HepG2 (cell line): ENCODE data around the gene ATP2B2. TPM values are rescaled to one million over a fixed set of nuclear protein-coding genes. Genes with fewer than 3 reads are reported as not detected.

ENCODE experiments used
- ARID4A ChIP-seq: sonication (generic); formaldehyde crosslinking; IDR thresholded peaks from 2 replicates; pipeline ENCODE4 v1.5.0; 2020; ENCODE audit warnings: mild to moderate bottlenecking, missing genetic modification reagents, borderline replicate concordance
- ETV5 ChIP-seq: IDR thresholded peaks from 2 replicates; pipeline ENCODE4 v1.6.1; 2018; ENCODE audit warnings: missing biosample characterization, missing genetic modification reagents, inconsistent platforms, borderline replicate concordance
- FOXP1 ChIP-seq, 2 experiments: fragments of 450-650 bp in 1 of 2; IDR thresholded peaks; 2 replicates each; pipeline ENCODE4 v1.6.1; 2017 to 2018; ENCODE audit warnings: antibody characterized with exemption in 1 of 2
- GATAD2A ChIP-seq: IDR thresholded peaks from 2 replicates; pipeline ENCODE4 v1.6.1; 2016
- GFI1 ChIP-seq: sonication (generic); formaldehyde crosslinking; IDR thresholded peaks from 2 replicates; pipeline ENCODE4 v1.5.0; 2020; ENCODE audit warnings: missing genetic modification reagents, mild to moderate bottlenecking, borderline replicate concordance
- MAX ChIP-seq: IDR thresholded peaks from 2 replicates; pipeline ENCODE4 v1.6.1; 2012; ENCODE audit warnings: inconsistent platforms
- MLXIP ChIP-seq: sonication (generic); formaldehyde crosslinking; IDR thresholded peaks from 2 replicates; pipeline ENCODE4 v1.9.0; 2021; ENCODE audit warnings: missing genetic modification reagents, borderline replicate concordance
- SALL1 ChIP-seq: sonication (generic); formaldehyde crosslinking; IDR thresholded peaks from 2 replicates; pipeline ENCODE4 v1.8.0; 2022; ENCODE audit warnings: mild to moderate bottlenecking, missing genetic modification reagents
- SOX13 ChIP-seq, 3 experiments: fragments of 450-650 bp in 1 of 3; sonication (generic) in 1 of 3; formaldehyde crosslinking in 1 of 3; IDR thresholded peaks in 2 of 3; conservative IDR thresholded peaks in 1 of 3; 2 replicates each; pipeline versions ENCODE4 v1.5.0 to v1.6.1; 2016 to 2020; ENCODE audit warnings: antibody characterized with exemption in 1 of 3, mild to moderate bottlenecking in 1 of 3, missing compliant biosample characterization in 1 of 3, missing genetic modification reagents in 1 of 3, moderate library complexity in 1 of 3
- SRSF9 ChIP-seq: fragments of 200-400 bp; formaldehyde crosslinking; IDR thresholded peaks from 2 replicates; pipeline ENCODE4 v1.6.1; 2018; ENCODE audit warnings: borderline replicate concordance, mild to moderate bottlenecking, low read depth, low read length; ENCODE audit not compliant: insufficient read depth, poor library complexity, severe bottlenecking
- ZNF451 ChIP-seq: sonication (generic); formaldehyde crosslinking; IDR thresholded peaks from 2 replicates; pipeline ENCODE4 v1.5.0; 2020; ENCODE audit warnings: mild to moderate bottlenecking, missing genetic modification reagents
- ZNF501 ChIP-seq: sonication (generic); formaldehyde crosslinking; IDR thresholded peaks from 2 replicates; pipeline ENCODE4 v1.5.1; 2020; ENCODE audit warnings: mild to moderate bottlenecking, moderate library complexity, missing genetic modification reagents
- ZNF687 ChIP-seq: sonication (generic); formaldehyde crosslinking; IDR thresholded peaks from 2 replicates; pipeline ENCODE4 v1.5.1; 2020; ENCODE audit warnings: mild to moderate bottlenecking, missing genetic modification reagents, moderate library complexity
- ZNF766 ChIP-seq: sonication (generic); formaldehyde crosslinking; IDR thresholded peaks from 2 replicates; pipeline ENCODE4 v1.5.0; 2020; ENCODE audit warnings: missing genetic modification reagents, borderline replicate concordance
- polyA plus RNA-seq, 8 experiments: library from polyadenylated mRNA; depleted of rRNA in 3 of 8; stranded (reverse) in 7 of 8; unstranded in 1 of 8; fragments of >200 nt; fragmentation: Illumina TruSeq in 4 of 8; extraction: Trizol in 4 of 8; gene quantifications; 2 replicates each; pipeline versions ENCODE4 v1.2.1 to v1.2.3, GENCODE V29; 2011 to 2016; ENCODE audit warnings: low read depth in 4 of 8, missing spikeins in 1 of 8, mixed read lengths in 1 of 8; ENCODE audit not compliant: insufficient read depth in 1 of 8
- total RNA-seq, 5 experiments: library from RNA; depleted of rRNA; stranded (reverse); fragments of >200 nt; fragmentation: Illumina TruSeq; extraction: Trizol; gene quantifications; 2 replicates each; pipeline ENCODE4 v1.2.3, GENCODE V29; 2016; ENCODE audit warnings: low read depth in 1 of 5

The ATP2B2 gene
- total and polyA plus RNA-seq, 2 of the 13 experiments (the other 11 are each of a cell fraction or from before 2014, with no cell fraction given), result 1.5 to 2.3 TPM

GRCh38 chr3:10500717-10501663, 4.4 kb downstream of the ATP2B2 start (continued):
- TF ChIP-seq SOX13 (IDR thresholded peaks at IDR 0.05) (no peak), SOX13 (CRISPR knock-in tag; conservative IDR thresholded peaks at IDR 0.05 in 1 of 2, IDR thresholded peaks at IDR 0.05 in 1 of 2) (peak in 1 of 2 experiments; percentile 45; a peak in 1 of 4 replicates), SRSF9 (no peak), MAX (0 out of 2 replicates have a peak, but pooled peaks have one; percentile 11), SALL1 (CRISPR knock-in tag) (peak; percentile 67), ZNF687 (CRISPR knock-in tag) (peak; percentile 64), FOXP1 (IDR thresholded peaks at IDR 0.05) (no peak), FOXP1 (CRISPR knock-in tag; IDR thresholded peaks at IDR 0.05) (0 out of 2 replicates have a peak, but pooled peaks have one; percentile 35), ZNF451 (CRISPR knock-in tag) (0 out of 2 replicates have a peak, but pooled peaks have one; percentile 31), MLXIP (CRISPR knock-in tag) (no peak), ZNF766 (CRISPR knock-in tag) (peak; percentile 27; the same call in 1 of the 2 replicates), GATAD2A (CRISPR knock-in tag) (peak; percentile 7; the same call in 1 of the 2 replicates), ETV5 (CRISPR knock-in tag) (0 out of 2 replicates have a peak, but pooled peaks have one; percentile 13), GFI1 (CRISPR knock-in tag) (peak; percentile 37; the same call in 1 of the 2 replicates), ZNF501 (CRISPR knock-in tag) (0 out of 2 replicates have a peak, but pooled peaks have one; percentile 6), ARID4A (peak; percentile 15; the same call in 1 of the 2 replicates)
